K562 (cell line): Measurements from ENCODE around the gene LRRC41. TPM values are rescaled to one million over a fixed set of nuclear protein-coding genes. Genes with fewer than 3 reads are reported as not detected.

Experiments
- ASH1L ChIP-seq: fragments of 450-650 bp; IDR thresholded peaks from 2 replicates; pipeline ENCODE4 v1.6.1; 2018; ENCODE audit warnings: borderline replicate concordance, mild to moderate bottlenecking, low read depth; ENCODE audit not compliant: partially characterized antibody
- EZH2 ChIP-seq: IDR thresholded peaks from 2 replicates; pipeline ENCODE4 v1.6.1; 2012; ENCODE audit warnings: low read depth, mild to moderate bottlenecking, inconsistent platforms, low read length, borderline replicate concordance
- FUS ChIP-seq: fragments of 200-400 bp; formaldehyde crosslinking; optimal IDR thresholded peaks from 2 replicates; pipeline ENCODE3; 2017; ENCODE audit warnings: low read depth, low read length
- HNRNPUL1 ChIP-seq: fragments of 200-400 bp; formaldehyde crosslinking; IDR thresholded peaks from 2 replicates; pipeline ENCODE4 v1.6.1; 2017; ENCODE audit warnings: low read length
- KHSRP ChIP-seq: fragments of 450-650 bp; IDR thresholded peaks from 2 replicates; pipeline ENCODE4 v1.6.1; 2017
- MEF2D ChIP-seq: conservative IDR thresholded peaks from 2 replicates; pipeline ENCODE4 v1.6.1; 2016; ENCODE audit warnings: low read depth, missing genetic modification characterization, missing compliant biosample characterization
- NUFIP1 ChIP-seq: fragments of 450-650 bp; IDR thresholded peaks from 2 replicates; pipeline ENCODE4 v1.6.1; 2018; ENCODE audit not compliant: partially characterized antibody
- POLR2AphosphoS2 ChIP-seq: IDR thresholded peaks from 2 replicates; pipeline ENCODE4 v1.6.1; 2012; ENCODE audit warnings: low read length, improper control_type of control experiment
- RBM22 ChIP-seq: fragments of 200-400 bp; formaldehyde crosslinking; IDR thresholded peaks from 2 replicates; pipeline ENCODE4 v1.6.1; 2018; ENCODE audit warnings: low read length, low read depth; ENCODE audit not compliant: poor library complexity, severe bottlenecking
- SMAD4 ChIP-seq: fragments of 250-450 bp; sonication (Bioruptor Pico); conservative IDR thresholded peaks from 2 replicates; pipeline ENCODE4 v1.8.0; 2021; ENCODE audit warnings: inconsistent platforms, mild to moderate bottlenecking, moderate library complexity
- SP1 ChIP-seq: sonication (generic); formaldehyde crosslinking; IDR thresholded peaks from 2 replicates; pipeline ENCODE4 v1.8.1; 2022; ENCODE audit warnings: mild to moderate bottlenecking, missing genetic modification reagents
- TEAD2 ChIP-seq: fragments of 450-650 bp; IDR thresholded peaks from 2 replicates; pipeline ENCODE4 v1.6.1; 2016; ENCODE audit warnings: missing genetic modification characterization, control low read depth, missing compliant biosample characterization
- YY1 ChIP-seq, 3 experiments: IDR thresholded peaks; 2 replicates each; pipeline ENCODE4 v1.6.1; 2011; ENCODE audit warnings: low read length in 2 of 3, mild to moderate bottlenecking in 2 of 3, moderate library complexity in 2 of 3, borderline replicate concordance in 1 of 3, control low read depth in 1 of 3, low read depth in 1 of 3; ENCODE audit not compliant: insufficient read depth in 3 of 3, insufficient replicate concordance in 2 of 3, control insufficient read depth in 1 of 3, insufficient read length in 1 of 3; ENCODE audit errors: extremely low read depth in 1 of 3
- ZNF165 ChIP-seq: fragments of 250-450 bp; sonication (Bioruptor Pico); IDR thresholded peaks from 2 replicates; pipeline ENCODE4 v1.4.0; 2020; ENCODE audit warnings: borderline replicate concordance
- ZNF175 ChIP-seq: fragments of 200-800 bp; sonication (Bioruptor generic); IDR thresholded peaks from 2 replicates; pipeline ENCODE4 v1.6.1; 2016; ENCODE audit warnings: low read depth, mild to moderate bottlenecking, missing genetic modification characterization, missing compliant biosample characterization
- ZNF444 ChIP-seq: fragments of 250-450 bp; sonication (Bioruptor Pico); IDR thresholded peaks from 2 replicates; pipeline ENCODE4 v1.4.0; 2020; ENCODE audit warnings: mild to moderate bottlenecking, moderate library complexity
- ZNF75A ChIP-seq: fragments of 450-650 bp; formaldehyde crosslinking; IDR thresholded peaks from 2 replicates; pipeline ENCODE4 v1.4.0; 2020; ENCODE audit warnings: mild to moderate bottlenecking
- polyA plus RNA-seq, 8 experiments: library from polyadenylated mRNA; depleted of rRNA in 4 of 8; stranded (reverse) in 5 of 8; unstranded in 3 of 8; fragments of >200 nt; fragmentation: Nextera tagmentation in 2 of 8; fragmentation: Illumina TruSeq in 1 of 8; extraction: Ambion mirVana in 2 of 8; extraction: Trizol in 1 of 8; gene quantifications; 2 replicates each; pipeline versions ENCODE4 v1.2.1 to v1.2.3, GENCODE V29; 2011 to 2014; ENCODE audit warnings: inconsistent platforms in 1 of 8, missing spikeins in 1 of 8
- total RNA-seq, 7 experiments: library from RNA; depleted of rRNA in 6 of 7; stranded (reverse); fragments of >200 nt in 6 of 7; fragmentation: Illumina TruSeq in 2 of 7; extraction: Trizol in 2 of 7; gene quantifications; 2 replicates each; pipeline versions ENCODE4 v1.2.1 to v1.2.3, GENCODE V29; 2011 to 2021; ENCODE audit warnings: low replicate concordance in 1 of 7
- TF ChIP-seq, protein P1 (sequence below): sonication (generic); formaldehyde crosslinking; IDR thresholded peaks from 2 replicates; pipeline ENCODE4 v1.8.0; 2022; ENCODE audit warnings: mild to moderate bottlenecking, missing genetic modification reagents
- TF ChIP-seq, protein P2 (sequence below): fragments of 450-650 bp; IDR thresholded peaks from 2 replicates; pipeline ENCODE4 v1.6.1; 2016; ENCODE audit warnings: borderline replicate concordance
- TF ChIP-seq, protein P3 (sequence below): fragments of 450-650 bp; IDR thresholded peaks from 2 replicates; pipeline ENCODE4 v1.6.1; 2016; ENCODE audit warnings: antibody characterized with exemption
- TF ChIP-seq, protein P4 (sequence below): sonication (generic); formaldehyde crosslinking; IDR thresholded peaks from 2 replicates; pipeline ENCODE4 v1.8.0; 2022; ENCODE audit warnings: mild to moderate bottlenecking, missing genetic modification reagents, borderline replicate concordance

Gene LRRC41
- total and polyA plus RNA-seq, 9 of the 15 experiments (the other 6 are each of a cell fraction or from before 2014, with no cell fraction given) = 10.5 to 64.7 (median 44.2) TPM

DNA sequence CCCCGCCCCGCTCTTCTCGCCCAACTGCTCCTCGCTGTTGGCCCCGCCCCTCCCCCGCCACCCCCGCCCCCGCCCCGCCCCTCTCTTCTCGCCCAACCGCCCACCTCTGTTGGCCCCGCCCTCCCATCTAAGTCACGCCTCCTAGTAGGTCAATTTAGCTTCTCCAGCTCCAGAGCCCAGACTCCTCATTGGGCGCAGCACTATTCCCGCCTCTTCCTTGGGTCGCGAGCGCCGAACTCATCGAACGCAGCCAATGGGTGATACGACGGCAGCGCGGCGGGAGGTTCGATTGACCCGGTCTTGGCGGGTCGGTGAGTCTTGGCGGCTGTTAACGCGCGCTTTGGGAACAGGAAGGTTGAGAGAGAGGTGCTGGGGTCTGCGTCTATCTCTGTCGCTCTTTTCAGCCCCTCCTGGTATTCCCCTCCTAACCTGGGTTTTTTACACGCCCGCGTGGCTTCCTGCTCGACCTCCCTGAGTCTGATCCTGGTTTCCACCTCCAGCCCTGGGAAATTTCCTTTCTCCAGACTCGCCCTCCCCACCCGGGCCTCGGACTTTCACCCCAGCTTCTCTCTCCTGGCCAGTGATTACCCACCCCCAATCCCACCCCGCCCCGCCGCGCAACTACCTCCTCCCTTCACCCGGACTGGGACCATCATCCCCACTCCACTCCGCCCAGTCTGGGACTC is 55.8 kb downstream of the LRRC41 start, which contains the start of gene RAD54L (continued):
- TF ChIP-seq, protein P1, sequence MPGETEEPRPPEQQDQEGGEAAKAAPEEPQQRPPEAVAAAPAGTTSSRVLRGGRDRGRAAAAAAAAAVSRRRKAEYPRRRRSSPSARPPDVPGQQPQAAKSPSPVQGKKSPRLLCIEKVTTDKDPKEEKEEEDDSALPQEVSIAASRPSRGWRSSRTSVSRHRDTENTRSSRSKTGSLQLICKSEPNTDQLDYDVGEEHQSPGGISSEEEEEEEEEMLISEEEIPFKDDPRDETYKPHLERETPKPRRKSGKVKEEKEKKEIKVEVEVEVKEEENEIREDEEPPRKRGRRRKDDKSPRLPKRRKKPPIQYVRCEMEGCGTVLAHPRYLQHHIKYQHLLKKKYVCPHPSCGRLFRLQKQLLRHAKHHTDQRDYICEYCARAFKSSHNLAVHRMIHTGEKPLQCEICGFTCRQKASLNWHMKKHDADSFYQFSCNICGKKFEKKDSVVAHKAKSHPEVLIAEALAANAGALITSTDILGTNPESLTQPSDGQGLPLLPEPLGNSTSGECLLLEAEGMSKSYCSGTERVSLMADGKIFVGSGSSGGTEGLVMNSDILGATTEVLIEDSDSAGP = no peak
- TF ChIP-seq MEF2D (tag) (no peak), POLR2AphosphoS2 (no peak), HNRNPUL1 (no peak), YY1 (IDR thresholded peaks at IDR 0.05; ENCODE audit: borderline replicate concordance in 1 of 3, control insufficient read depth in 1 of 3, extremely low read depth in 1 of 3, insufficient read depth in 3 of 3, insufficient read length in 1 of 3, insufficient replicate concordance in 2 of 3, low read depth in 1 of 3, low read length in 2 of 3) (peak in 2 of 3 experiments; percentile 78 to 85), ZNF165 (no peak), ASH1L (peak; percentile 83), ZNF444 (CRISPR knock-in tag) (no peak), EZH2 (no peak), TEAD2 (tag) (no peak), KHSRP (no peak), RBM22 (no peak), FUS (no peak), ZNF75A (CRISPR knock-in tag) (no peak), SP1 (peak; percentile 98), SMAD4 (CRISPR knock-in tag) (peak; percentile 19; the same call in 1 of the 2 replicates), ZNF175 (CRISPR knock-in tag) (no peak), NUFIP1 (no peak)
- TF ChIP-seq, protein P2, sequence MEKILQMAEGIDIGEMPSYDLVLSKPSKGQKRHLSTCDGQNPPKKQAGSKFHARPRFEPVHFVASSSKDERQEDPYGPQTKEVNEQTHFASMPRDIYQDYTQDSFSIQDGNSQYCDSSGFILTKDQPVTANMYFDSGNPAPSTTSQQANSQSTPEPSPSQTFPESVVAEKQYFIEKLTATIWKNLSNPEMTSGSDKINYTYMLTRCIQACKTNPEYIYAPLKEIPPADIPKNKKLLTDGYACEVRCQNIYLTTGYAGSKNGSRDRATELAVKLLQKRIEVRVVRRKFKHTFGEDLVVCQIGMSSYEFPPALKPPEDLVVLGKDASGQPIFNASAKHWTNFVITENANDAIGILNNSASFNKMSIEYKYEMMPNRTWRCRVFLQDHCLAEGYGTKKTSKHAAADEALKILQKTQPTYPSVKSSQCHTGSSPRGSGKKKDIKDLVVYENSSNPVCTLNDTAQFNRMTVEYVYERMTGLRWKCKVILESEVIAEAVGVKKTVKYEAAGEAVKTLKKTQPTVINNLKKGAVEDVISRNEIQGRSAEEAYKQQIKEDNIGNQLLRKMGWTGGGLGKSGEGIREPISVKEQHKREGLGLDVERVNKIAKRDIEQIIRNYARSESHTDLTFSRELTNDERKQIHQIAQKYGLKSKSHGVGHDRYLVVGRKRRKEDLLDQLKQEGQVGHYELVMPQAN = peak; percentile 94
- TF ChIP-seq, protein P3, sequence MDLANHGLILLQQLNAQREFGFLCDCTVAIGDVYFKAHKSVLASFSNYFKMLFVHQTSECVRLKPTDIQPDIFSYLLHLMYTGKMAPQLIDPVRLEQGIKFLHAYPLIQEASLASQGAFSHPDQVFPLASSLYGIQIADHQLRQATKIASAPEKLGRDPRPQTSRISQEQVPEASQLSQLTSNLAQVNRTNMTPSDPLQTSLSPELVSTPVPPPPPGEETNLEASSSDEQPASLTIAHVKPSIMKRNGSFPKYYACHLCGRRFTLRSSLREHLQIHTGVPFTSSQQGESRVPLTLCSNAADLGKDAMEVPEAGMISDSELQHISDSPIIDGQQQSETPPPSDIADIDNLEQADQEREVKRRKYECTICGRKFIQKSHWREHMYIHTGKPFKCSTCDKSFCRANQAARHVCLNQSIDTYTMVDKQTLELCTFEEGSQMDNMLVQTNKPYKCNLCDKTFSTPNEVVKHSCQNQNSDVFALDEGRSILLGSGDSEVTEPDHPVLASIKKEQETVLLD = no peak
- TF ChIP-seq, protein P4, sequence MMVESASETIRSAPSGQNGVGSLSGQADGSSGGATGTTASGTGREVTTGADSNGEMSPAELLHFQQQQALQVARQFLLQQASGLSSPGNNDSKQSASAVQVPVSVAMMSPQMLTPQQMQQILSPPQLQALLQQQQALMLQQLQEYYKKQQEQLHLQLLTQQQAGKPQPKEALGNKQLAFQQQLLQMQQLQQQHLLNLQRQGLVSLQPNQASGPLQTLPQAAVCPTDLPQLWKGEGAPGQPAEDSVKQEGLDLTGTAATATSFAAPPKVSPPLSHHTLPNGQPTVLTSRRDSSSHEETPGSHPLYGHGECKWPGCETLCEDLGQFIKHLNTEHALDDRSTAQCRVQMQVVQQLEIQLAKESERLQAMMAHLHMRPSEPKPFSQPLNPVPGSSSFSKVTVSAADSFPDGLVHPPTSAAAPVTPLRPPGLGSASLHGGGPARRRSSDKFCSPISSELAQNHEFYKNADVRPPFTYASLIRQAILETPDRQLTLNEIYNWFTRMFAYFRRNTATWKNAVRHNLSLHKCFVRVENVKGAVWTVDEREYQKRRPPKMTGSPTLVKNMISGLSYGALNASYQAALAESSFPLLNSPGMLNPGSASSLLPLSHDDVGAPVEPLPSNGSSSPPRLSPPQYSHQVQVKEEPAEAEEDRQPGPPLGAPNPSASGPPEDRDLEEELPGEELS (CRISPR knock-in tag) = 0 out of 2 replicates have a peak, but pooled peaks have one; percentile 41
